NCI-H345 (cell line): ENCODE results near the gene GPBP1L1.
"Not testable (repeated sequence)": the region's sequence is repeated elsewhere in the genome, so short reads cannot be mapped to it uniquely, and the experiment has no call there.

Experiments
- DNase-seq: peaks from one replicate; lab custom pipeline; 2025; lab: John Stamatoyannopoulos, UW

GPBP1L1 gene

GRCh38 chr1:45635211-45635610, 51.1 kb downstream of the GPBP1L1 start:
- no peak for DNase-seq

GRCh38 chr1:45630429-45630828, 55.9 kb downstream of the GPBP1L1 start:
- DNase-seq, result no peak

- no peak for DNase-seq
Measured at GRCh38 chr1:45629035-45629434, 57.3 kb downstream of the GPBP1L1 start.

DNA sequence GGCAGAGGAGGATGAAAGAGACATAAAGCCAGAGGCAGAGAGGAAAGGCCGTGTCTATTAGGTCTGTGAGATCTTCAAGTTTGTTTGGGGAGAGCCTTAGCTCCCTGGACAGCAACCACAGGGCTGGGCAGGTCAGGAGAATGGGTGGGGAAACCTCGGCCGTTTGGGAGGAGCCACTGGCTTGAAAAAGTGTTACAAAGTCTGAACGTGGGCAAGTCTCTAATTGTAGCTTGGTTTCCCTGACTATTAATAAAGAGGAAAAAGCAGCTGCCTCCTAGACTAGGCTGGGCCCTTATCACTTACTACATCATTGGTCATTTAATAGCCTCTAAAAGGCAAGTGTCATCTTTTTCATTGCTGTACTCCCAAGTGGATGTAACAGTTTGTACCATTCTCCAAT, 62.4 kb downstream of the GPBP1L1 start, which contains the start of gene CCDC17:
TSS of gene CCDC17 (minus strand) at position 83 of the 400 bp plus-strand sequence. CDS start 145 bp downstream, outside the sequence.
- no peak for DNase-seq

- no peak for DNase-seq
Measured at GRCh38 chr1:45622524-45623394, 63.6 kb downstream of the GPBP1L1 start.

- no peak for DNase-seq
Measured at GRCh38 chr1:45621895-45622523, 64.3 kb downstream of the GPBP1L1 start.

- no peak for DNase-seq
Measured at GRCh38 chr1:45621501-45621836, 64.9 kb downstream of the GPBP1L1 start.

DNA sequence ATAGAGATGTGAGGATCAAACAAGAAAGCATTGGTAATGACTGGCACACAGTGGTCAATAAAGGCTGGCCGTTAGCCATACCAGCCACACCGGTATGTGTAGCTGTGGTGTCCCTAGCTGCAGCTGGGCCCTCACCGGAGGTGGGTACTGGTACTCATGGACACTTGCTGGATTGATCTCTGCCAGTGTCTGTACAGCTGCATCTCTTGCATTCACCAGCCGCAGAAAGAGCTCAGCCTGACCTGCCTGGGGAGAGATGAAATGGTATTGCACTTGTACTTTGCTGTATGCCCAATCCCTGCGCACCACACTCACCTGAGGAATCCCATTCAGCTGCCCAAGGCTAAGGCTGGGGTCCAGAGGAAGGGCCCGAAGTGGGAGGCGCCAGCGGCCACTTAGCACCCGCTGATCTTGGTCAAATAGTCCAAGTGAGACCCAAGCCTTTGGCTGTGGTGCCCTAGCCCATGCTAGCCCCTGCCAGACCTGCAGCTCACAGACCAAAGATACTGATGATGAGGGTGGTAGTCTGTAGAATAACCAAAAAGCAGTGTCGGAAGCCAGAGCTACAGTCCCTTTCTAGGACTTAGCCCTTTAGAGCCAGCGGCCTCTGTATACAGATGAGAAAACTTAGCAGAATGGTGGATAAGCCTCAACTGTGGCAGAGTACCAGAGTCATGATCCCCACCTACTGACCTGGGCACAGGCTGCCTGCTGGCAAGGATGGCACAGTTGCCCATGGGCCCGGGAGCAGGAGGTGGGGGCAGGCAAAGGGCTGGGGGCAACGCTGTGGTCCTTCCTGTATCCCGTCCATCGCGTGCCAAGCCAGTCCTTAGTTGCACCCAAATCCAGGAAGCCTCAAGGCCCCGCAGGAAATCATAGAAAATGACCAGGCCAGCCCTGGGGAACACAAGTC, 65.5 kb downstream of the GPBP1L1 start:
- DNase-seq, result no peak

DNA sequence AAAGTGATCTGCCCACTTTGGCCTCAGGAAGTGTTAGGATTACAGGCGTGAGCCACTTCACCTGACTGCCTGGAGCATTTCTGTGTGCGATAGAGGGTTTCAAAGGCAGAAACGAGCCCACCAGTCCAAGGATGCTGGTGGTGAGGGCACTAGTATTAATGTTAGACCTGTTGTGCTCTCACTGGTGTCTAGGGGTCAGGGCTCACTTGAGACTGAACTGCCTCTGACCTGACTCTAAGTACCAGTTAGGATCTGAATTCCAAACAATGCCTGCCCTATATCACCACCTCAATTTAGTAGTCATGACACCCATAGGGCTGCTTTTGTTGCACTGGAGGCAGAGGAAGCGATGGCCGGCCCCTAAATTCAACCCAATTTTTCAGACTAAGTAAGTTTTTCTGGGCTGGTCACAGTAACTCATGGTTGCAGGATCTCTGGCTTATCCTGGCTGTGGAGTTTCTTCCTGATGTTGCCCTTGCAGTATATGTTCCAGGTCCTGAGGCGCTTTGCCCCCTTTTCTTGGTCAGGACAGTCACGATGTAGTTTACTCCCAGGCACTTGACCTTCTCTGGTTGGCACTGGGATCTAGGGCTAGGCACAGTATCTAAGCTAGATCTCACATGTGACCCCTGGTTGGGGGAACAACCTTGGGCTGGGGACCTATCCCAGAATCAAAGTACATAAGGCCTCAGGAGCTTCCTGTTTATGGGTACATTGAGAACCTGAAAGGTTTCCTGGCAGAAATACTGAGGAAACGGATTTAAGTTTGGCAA, 67.0 kb downstream of the GPBP1L1 start:
- DNase-seq, result no peak

- DNase-seq, result no peak
Measured at GRCh38 chr1:45617618-45618017, 68.7 kb downstream of the GPBP1L1 start.

DNA sequence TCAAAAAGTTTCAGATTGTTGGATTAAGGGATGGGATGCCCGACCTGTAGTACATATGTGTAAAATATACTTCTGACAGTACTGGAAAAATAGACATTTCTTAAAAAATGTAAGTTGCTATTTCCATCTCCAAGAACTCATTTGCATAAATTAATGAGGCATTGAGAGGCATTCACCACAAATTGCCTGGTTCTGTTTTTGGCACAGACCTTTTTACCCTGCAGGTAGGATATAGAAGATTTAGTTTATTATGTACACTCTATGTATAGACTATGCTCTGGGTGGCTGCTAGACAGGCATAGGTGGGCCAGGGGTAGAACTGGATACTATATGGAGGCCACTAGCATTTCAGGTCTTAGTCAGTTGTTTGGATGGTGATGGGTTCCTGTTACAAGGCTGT, 70.4 kb downstream of the GPBP1L1 start:
- DNase-seq, result no peak

- no peak for DNase-seq
Measured at GRCh38 chr1:45612941-45613579, 73.3 kb downstream of the GPBP1L1 start.

GRCh38 chr1:45610589-45611226, 75.6 kb downstream of the GPBP1L1 start:
- DNase-seq, result no peak

- DNase-seq, result no peak
Measured at GRCh38 chr1:45608175-45609156, 77.9 kb downstream of the GPBP1L1 start.

- no peak for DNase-seq
Measured at GRCh38 chr1:45607404-45608074, 78.8 kb downstream of the GPBP1L1 start.

- no peak for DNase-seq
Measured at GRCh38 chr1:45604239-45604638, 82.1 kb downstream of the GPBP1L1 start.

DNA sequence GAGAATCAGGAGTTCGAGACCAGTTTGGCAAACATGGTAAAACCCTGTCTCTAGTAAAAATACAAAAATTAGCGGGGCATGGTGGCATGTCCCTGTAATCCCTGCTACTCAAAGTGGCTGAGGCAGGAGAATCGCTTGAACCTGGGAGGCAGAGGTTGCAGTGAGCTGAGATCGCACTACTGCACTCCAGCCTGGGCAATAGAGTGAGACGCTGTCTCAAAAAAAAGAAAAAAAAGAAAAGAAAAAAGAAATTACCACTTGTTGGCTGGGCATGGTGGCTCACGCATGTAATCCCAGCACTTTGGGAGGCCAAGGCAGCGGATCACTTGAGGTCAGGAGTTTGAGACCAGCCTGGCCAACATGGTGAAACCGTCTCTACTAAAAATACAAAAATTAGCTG, 89.6 kb downstream of the GPBP1L1 start:
- DNase-seq, result not testable (repeated sequence)

DNA sequence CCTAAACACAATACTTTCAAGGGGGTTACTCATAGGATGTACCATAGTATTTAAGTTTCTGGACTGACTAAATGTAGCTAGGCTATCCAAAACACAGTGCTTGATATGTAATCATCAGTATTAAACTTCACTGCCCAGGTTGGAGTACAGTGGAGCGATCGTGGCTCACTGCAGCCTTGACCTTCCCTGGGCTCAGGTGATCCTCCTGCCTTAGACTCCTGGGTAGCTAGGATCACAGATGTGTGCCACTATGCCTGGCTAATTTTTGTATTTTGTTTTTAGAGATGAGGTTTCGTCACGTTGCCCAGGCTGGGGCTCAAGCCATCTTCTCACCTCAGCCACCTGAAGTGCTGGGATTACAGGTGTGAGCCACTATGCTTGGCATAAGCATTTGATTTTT, 91.9 kb downstream of the GPBP1L1 start:
- DNase-seq, result no peak

DNA sequence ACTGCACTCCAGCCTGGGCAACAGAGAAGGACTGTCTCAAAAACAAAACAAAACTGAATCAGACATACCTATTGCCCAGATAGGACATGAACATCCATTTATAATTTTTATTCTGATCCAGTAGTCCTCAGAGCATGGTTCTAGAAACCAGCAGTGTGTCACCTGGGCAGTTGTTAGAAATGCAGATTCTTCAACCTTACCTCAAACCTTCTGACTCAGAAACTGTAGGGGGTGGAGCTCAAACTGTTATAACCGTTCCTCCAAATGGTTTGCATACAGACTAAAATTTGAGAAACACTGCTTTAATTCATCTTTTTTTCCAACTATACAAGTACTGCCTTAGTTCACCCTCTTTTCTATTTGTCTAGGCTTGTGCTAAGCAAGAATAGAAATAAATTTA, 96.5 kb downstream of the GPBP1L1 start:
- no peak for DNase-seq
